Activated B cell treated with CpG ODN at 0.5 μM for 24 hours (primary cell): ENCODE measurements around the gene CBR4. TPM values are rescaled to one million over a fixed set of nuclear protein-coding genes. Genes with fewer than 3 reads are reported as not detected.
"Not testable (repeated sequence)": the region's sequence is repeated elsewhere in the genome, so short reads cannot be mapped to it uniquely, and the experiment has no call there.

ENCODE experiments used
- ATAC-seq: fragments of 200-7000 bp; cut with Tn5 transposase; one replicate; pipeline ENCODE4 v1.10.0; 2021; ENCODE audit warnings: low read depth, mild to moderate bottlenecking, moderate library complexity
- CTCF ChIA-PET: fragments of 350-600 bp; sonication (Branson Sonifier 250); formaldehyde crosslinking; loops from one replicate; lab custom pipeline; 2021; ENCODE audit warnings: antibody characterized with exemption; lab: Charles Lee
- POLR2A ChIA-PET: fragments of 350-600 bp; sonication (Branson Sonifier 250); formaldehyde crosslinking; loops from one replicate; lab custom pipeline; 2021; ENCODE audit warnings: antibody characterized with exemption; lab: Charles Lee
- DNase-seq: peaks from one replicate; pipeline ENCODE4 v3.0.0; 2022
- H3K27ac Mint-ChIP-seq: one replicate; pipeline ENCODE4 v1.8.0; 2020; ENCODE audit warnings: mixed read lengths
- H3K27me3 Mint-ChIP-seq: one replicate; pipeline ENCODE4 v1.8.0; 2021; ENCODE audit warnings: mixed read lengths
- H3K36me3 Mint-ChIP-seq: one replicate; pipeline ENCODE4 v1.8.0; 2021; ENCODE audit warnings: low read depth, mixed read lengths
- H3K4me1 Mint-ChIP-seq: one replicate; pipeline ENCODE4 v1.8.0; 2021; ENCODE audit warnings: mixed read lengths
- H3K4me3 Mint-ChIP-seq: one replicate; pipeline ENCODE4 v1.8.0; 2020; ENCODE audit warnings: mild to moderate bottlenecking, mixed read lengths
- H3K9me3 Mint-ChIP-seq: one replicate; pipeline ENCODE4 v1.8.0; 2020; ENCODE audit warnings: mixed read lengths
- CTCF ChIP-seq: fragments of 200-600 bp; IDR thresholded peaks from one replicate; pipeline ENCODE4 v1.8.0; 2022; ENCODE audit warnings: antibody characterized with exemption, mild to moderate bottlenecking
- intact Hi-C: fragments of 100-400 bp; cut with micrococcal nuclease; formaldehyde crosslinking; loops from one replicate; pipeline ENCODE4 v1.15.1; 2024
- total RNA-seq: library from RNA; stranded (reverse); gene quantifications from 2 replicates; pipeline ENCODE4 v1.2.3, GENCODE V29; 2022

Gene CBR4
- total RNA-seq, 1 donor from 2014 or later, result 25.7 TPM

GRCh38 chr4:169040559-169041261 lies 30.7 kb upstream of the CBR4 start:
- DNase-seq (no peak), ATAC-seq (no peak)
- Mint-ChIP-seq H3K27me3 (no peaks in the 10 kb centered on the region), H3K4me1 (no peaks in the 10 kb centered on the region), H3K9me3 (no peaks in the 10 kb centered on the region), H3K36me3 (no peaks in the 10 kb centered on the region), H3K27ac (no peak overlapping the region), H3K4me3 (no peak overlapping the region)
- intact Hi-C loops, result no loop called here
- POLR2A ChIA-PET, result no interaction called here
- CTCF ChIA-PET, result no interaction called here
- TF ChIP-seq CTCF, result no peak

GRCh38 chr4:169039251-169039954 lies 29.3 kb upstream of the CBR4 start:
- DNase-seq (no peak), ATAC-seq (no peak)
- ChIA-PET CTCF (no interaction called here), POLR2A (no interaction called here)
- no peaks in the 10 kb centered on the region for H3K4me1 Mint-ChIP-seq
- H3K36me3 Mint-ChIP-seq, result no peaks in the 10 kb centered on the region
- intact Hi-C loops, result no loop called here
- TF ChIP-seq CTCF, result no peak
- H3K27ac Mint-ChIP-seq, result no peak overlapping the region
- no peak overlapping the region for H3K4me3 Mint-ChIP-seq
- no peaks in the 10 kb centered on the region for H3K9me3 Mint-ChIP-seq
- no peaks in the 10 kb centered on the region for H3K27me3 Mint-ChIP-seq

- no peak overlapping the region for H3K4me3 Mint-ChIP-seq
- no peaks in the 10 kb centered on the region for H3K9me3 Mint-ChIP-seq
- no peak for TF ChIP-seq CTCF
- CTCF ChIA-PET, result no interaction called here
- H3K4me1 Mint-ChIP-seq, result no peaks in the 10 kb centered on the region
- H3K27me3 Mint-ChIP-seq, result no peaks in the 10 kb centered on the region
- ATAC-seq (no peak), DNase-seq (no peak)
- no peaks in the 10 kb centered on the region for H3K36me3 Mint-ChIP-seq
- H3K27ac Mint-ChIP-seq, result no peak overlapping the region
- POLR2A ChIA-PET, result no interaction called here
- intact Hi-C loops, result no loop called here
These were observed 27.5 kb upstream of the CBR4 start for GRCh38 chr4:169037506-169037905.

- H3K27ac Mint-ChIP-seq, H3K4me1 Mint-ChIP-seq, H3K27me3 Mint-ChIP-seq, H3K9me3 Mint-ChIP-seq, CTCF ChIA-PET, ATAC-seq, POLR2A ChIA-PET, H3K4me3 Mint-ChIP-seq, intact Hi-C loops, H3K36me3 Mint-ChIP-seq, DNase-seq: not testable (repeated sequence)
These were observed 26.0 kb upstream of the CBR4 start for GRCh38 chr4:169035871-169036620.

GRCh38 chr4:169033660-169034059 lies 23.6 kb upstream of the CBR4 start:
- no peaks in the 10 kb centered on the region for H3K9me3 Mint-ChIP-seq
- no peak for TF ChIP-seq CTCF
- ChIA-PET POLR2A (no interaction called here), CTCF (interaction anchor here (0.8 kb wide), 1 partner anchor 363 kb away, joined by 3 read pairs; no protein-coding TSS in a partner anchor)
- ATAC-seq (no peak), DNase-seq (no peak)
- H3K27me3 Mint-ChIP-seq, result no peaks in the 10 kb centered on the region
- H3K36me3 Mint-ChIP-seq, result no peaks in the 10 kb centered on the region
- H3K4me1 Mint-ChIP-seq, result no peaks in the 10 kb centered on the region
- H3K27ac Mint-ChIP-seq, result no peak overlapping the region
- no peak overlapping the region for H3K4me3 Mint-ChIP-seq
- intact Hi-C loops, result no loop called here
